CD4-positive, alpha-beta T cell treated with Interferon gamma for 1 hour (primary cell): ENCODE measurements around the gene KCNMA1.
"Not testable (repeated sequence)": the region's sequence is repeated elsewhere in the genome, so short reads cannot be mapped to it uniquely, and the experiment has no call there.

Experiments used
- DNase-seq: peaks from one replicate; pipeline ENCODE4 v3.0.0-alpha.2; 2020

The KCNMA1 gene

DNA sequence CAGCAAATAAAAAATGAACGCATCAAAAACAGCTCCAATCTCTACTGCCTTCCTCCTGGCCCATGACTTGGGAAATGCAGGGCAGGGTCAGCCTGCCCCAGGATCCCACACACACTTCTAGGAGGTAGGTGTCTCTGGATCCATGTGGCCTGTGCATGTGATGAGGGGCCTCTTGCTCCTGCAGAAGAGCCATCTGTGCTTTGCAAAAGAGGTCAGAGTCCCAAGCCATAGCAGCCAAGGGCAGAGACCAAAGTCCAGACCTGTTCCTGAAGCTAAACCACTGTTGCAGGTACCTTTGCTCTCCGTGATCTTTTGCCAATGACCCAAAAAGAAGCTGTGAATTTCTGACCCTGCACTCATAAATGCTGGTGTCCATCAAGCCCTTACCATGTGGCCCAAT is 57.1 kb downstream of the KCNMA1 start:
- DNase-seq, result no peak

GRCh38 chr10:77578583-77579227 is 58.9 kb downstream of the KCNMA1 start:
- no peak for DNase-seq

- DNase-seq, result no peak
Observed at GRCh38 chr10:77577666-77578229, 59.9 kb downstream of the KCNMA1 start.

GRCh38 chr10:77576444-77577032 is 61.1 kb downstream of the KCNMA1 start:
- no peak for DNase-seq

DNA sequence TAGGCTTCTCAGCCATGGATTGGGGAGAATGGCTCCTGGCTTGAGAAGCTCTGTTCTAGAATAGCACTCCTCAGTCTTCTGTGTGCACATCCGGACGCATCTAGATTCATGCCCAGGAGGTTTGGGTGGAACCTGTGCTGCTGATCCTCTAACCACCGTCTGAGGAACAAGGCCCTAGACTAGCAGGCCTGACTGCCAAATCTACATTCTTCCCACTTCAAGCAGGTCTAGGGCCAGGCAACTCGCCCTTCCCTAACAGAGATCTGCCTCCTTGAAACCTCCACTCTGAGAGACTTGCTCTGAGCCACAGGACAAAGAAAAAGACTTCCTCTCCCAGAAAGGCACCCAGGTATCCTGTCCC is 61.6 kb downstream of the KCNMA1 start:
- no peak for DNase-seq

DNA sequence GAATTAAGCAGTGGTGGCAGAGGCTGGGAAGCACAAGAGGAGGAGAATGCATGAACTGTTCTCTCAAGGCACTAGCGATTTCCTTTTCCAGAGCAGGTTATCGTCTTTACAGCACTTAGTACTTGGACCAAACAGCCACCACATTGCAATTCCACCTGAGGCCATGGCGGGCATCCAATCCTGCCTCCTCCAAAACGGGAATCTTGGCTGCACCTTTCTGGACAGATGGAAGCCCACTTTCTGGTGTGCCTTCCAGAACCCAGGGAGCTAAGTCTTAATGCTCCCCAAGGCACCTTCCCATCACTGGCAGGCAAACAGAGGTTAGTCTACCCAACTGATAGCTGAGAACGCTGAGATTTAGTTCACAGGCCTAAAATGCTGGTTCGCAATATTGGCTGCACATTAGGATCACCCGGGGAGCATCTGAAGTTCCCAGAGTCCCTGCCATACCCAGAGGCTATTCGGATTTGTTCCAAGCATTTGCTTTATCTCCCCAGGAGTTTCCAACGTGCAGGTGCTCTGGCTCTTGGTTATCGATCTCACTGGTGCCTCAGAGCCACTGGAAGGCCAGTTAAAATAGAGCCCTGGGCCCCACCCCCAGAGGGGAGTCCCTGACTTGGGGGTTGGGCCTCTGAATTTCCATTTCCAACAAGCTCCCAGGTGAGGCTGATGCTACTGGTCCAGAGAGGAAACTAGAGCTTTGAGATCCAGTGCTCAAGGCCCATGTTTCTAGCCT is 62.2 kb downstream of the KCNMA1 start:
- no peak for DNase-seq

- DNase-seq, result no peak
Observed at GRCh38 chr10:77574438-77574837, 63.2 kb downstream of the KCNMA1 start.

- DNase-seq, result not testable (repeated sequence)
Observed at GRCh38 chr10:77572520-77572919, 65.1 kb downstream of the KCNMA1 start.

DNA sequence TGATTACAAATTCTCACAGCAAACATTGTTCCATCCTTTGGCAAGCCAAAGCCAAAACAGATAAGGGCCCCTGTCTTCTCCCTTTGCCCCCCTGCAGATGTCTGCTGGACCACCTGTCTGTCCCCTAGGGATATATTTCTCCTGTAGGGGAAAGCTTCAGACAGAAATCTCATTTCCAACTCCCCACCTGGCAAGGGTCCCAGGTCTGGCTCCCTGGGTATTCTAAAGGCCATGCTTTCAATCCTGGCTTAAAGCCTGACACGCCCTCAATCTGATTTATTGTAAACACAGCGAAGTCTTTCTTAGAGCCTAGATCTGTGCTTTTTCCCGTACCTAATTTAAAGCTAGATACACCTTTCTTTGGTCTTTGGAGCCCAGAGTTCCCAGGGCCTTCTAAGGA is 66.1 kb downstream of the KCNMA1 start:
- DNase-seq, result no peak

GRCh38 chr10:77566914-77567566 is 70.6 kb downstream of the KCNMA1 start:
- DNase-seq, result no peak

GRCh38 chr10:77566236-77566635 is 71.4 kb downstream of the KCNMA1 start:
- no peak for DNase-seq

GRCh38 chr10:77565590-77566023 is 72.0 kb downstream of the KCNMA1 start:
- DNase-seq, result no peak

DNA sequence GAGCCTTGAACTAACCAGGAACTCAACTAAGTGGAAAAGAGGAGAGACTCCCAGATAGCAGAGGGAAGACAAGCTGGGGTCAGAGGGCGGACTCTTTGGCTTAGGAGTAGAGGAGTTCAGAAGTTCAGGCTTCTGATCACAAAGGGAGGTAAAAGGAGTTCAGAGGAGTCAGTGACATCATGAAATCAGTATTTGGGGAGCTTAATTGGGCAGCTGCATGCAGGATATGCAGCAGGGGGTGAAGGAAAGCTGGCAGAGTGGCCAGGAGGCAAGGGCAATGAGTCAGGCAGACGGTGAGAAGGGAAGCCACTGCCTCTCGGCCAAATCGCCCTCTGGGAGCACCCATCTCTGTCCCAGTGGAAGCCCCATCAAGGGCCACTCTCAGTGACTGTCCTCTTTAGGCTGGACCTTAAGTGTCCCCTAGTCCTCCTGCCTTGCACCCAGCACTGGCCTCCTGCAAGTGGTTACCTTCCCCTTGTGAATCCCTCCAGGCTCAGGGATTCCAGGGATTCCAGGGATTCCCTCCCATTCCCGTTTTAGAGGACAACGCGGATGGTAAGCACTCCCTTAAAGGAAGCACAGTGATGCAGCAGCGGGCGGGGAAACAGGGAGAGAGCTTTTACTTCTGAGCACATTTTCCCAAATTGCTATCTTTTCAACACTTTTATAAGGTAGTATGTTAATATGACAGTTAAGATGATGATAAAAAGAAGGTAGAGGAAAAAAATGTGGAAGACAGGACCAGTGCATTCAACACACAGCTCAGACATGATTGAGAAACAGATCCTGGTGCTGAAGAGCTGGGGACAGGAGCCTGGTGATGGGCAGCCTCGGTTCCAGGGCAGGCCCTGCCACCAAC is 72.6 kb downstream of the KCNMA1 start:
- DNase-seq, result no peak

- DNase-seq, result no peak
Observed at GRCh38 chr10:77563638-77564270, 73.9 kb downstream of the KCNMA1 start.

DNA sequence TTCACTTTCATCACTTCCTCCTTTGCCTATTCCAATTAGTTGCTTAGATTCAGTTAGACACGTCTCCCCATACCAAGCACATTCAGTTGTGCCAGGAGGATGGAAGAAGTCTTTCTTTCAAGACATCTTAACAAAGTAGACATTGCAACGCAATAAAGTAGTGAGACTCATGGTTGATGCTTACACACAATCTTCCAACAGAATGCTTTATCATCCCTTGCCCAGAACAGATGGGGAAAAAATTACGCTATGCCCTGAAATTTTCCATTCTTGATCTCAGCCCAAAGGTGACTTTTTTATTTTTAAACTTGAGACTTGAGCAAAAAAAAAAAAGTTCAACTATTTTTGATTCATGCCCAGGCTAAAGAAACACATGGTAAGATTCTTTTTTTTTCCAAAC is 74.9 kb downstream of the KCNMA1 start:
- DNase-seq, result no peak

GRCh38 chr10:77561991-77562390 is 75.6 kb downstream of the KCNMA1 start:
- DNase-seq, result no peak

GRCh38 chr10:77560471-77560870 is 77.1 kb downstream of the KCNMA1 start:
- no peak for DNase-seq

GRCh38 chr10:77560052-77560451 is 77.6 kb downstream of the KCNMA1 start:
- DNase-seq, result no peak

DNA sequence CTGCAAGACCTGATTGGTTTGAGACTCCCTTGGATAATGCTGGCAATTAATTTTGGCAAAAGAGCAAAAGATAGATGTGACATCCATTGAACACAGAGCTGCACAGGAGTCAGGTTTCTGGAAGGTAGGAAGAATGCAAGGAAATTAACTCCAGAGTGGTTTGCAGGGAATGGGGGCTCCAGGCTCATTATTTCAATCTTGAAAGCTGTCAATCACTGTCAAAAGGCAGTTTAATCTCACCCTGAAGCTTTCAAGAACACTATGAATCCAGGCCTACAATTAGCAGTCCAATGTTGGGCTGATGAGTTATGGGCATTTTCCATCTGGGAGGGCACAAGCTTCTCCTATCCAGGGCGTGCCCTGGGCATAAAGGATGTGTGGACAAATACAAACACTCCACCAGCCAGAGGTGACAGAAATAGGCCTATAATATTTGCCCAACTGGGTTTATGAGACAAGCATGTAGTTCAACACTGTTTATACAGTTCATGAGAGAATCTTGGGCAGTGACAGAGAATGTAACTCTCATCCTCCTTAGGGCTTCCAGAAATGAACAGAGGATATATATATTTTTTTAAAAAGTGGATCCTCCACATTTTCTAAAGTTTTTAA is 80.5 kb downstream of the KCNMA1 start:
- DNase-seq, result no peak

- DNase-seq, result no peak
Observed at GRCh38 chr10:77555591-77556212, 81.9 kb downstream of the KCNMA1 start.

DNA sequence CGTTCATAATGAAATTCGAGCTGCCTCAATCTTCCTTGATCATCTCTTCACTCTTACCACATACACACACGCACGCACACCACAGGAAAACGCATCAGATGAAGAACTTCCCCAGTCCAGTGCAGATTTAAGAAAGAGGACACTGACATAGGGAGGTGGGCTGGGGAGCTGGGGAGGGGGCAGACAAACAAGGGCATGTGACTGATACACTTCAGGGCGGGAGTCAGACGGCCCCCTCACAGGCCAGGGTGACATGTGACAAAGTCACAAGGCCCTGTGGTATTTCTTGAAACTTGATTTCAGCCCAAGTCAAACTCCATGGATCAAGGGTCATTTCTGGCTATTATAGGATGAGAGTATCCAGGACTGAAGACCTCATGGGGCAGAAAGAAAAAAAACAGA is 82.6 kb downstream of the KCNMA1 start:
- DNase-seq, result no peak
